ENCODE data around the gene POLR1D.

DNA sequence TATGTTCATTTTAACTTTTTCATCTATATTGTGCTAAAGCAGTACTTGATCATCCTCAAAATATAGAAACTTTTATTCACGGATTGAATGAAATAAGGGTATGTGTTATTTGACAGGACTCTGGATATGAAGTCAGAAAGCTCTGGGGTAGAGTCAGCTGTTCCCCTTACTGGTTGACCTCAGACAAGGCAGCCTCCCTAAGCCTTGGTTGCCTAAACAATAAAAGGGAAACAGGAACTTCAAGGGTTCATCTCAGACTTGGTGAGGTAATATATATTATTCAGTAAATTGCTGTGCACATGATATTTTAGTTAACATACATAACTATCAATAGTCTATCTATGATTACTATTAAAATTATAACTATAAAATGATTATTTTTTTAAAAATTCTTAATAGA is 13.6 kb downstream of the POLR1D start:
- TF ChIP-seq CTCF (IDR thresholded peaks at IDR 0.05; ENCODE audit: low read depth, low read length) = no peak
- TF ChIP-seq EZH2phosphoT487 (IDR thresholded peaks at IDR 0.05; ENCODE audit: low read depth) = no peak

All from OCI-LY3 (cell line).